H1 (cell line): ENCODE data around the gene SOST. TPM values are rescaled to one million over a fixed set of nuclear protein-coding genes. Genes with fewer than 3 reads are reported as not detected.

Source experiments
- ATF2 ChIP-seq: IDR thresholded peaks from 2 replicates; pipeline ENCODE4 v1.6.1; 2012; ENCODE audit warnings: low read length, inconsistent platforms
- CTBP2 ChIP-seq: IDR thresholded peaks from 2 replicates; pipeline ENCODE4 v1.7.0; 2011; ENCODE audit warnings: borderline replicate concordance, mild to moderate bottlenecking, moderate library complexity, mixed read lengths, low read length; ENCODE audit not compliant: insufficient read depth, insufficient read length
- EGR1 ChIP-seq: IDR thresholded peaks from 2 replicates; pipeline ENCODE4 v1.6.1; 2011; ENCODE audit warnings: low read depth, low read length, borderline replicate concordance
- GABPA ChIP-seq: IDR thresholded peaks from 2 replicates; pipeline ENCODE4 v1.6.1; 2011; ENCODE audit warnings: mild to moderate bottlenecking, low read length, moderate library complexity, borderline replicate concordance; ENCODE audit not compliant: insufficient read depth
- KDM1A ChIP-seq: fragments of 200-600, 300-600 bp; sonication (generic); IDR thresholded peaks from 2 replicates; pipeline ENCODE4 v1.7.1; 2016; ENCODE audit warnings: mild to moderate bottlenecking, low read length, borderline replicate concordance
- SIN3A ChIP-seq, 2 experiments: IDR thresholded peaks in 1 of 2; conservative IDR thresholded peaks in 1 of 2; 2 replicates each; pipeline ENCODE4 v1.6.1; 2011 to 2012; ENCODE audit warnings: low read length in 2 of 2, improper control_type of control experiment in 1 of 2, low read depth in 1 of 2, mild to moderate bottlenecking in 1 of 2
- SIRT6 ChIP-seq: IDR thresholded peaks from one replicate; pipeline ENCODE4 v1.7.1; 2012; ENCODE audit warnings: low read length, inconsistent platforms
- TBP ChIP-seq: IDR thresholded peaks from 2 replicates; pipeline ENCODE4 v1.6.1; 2011; ENCODE audit warnings: low read depth, low read length, improper control_type of control experiment
- polyA plus RNA-seq, 7 experiments: library from polyadenylated mRNA; depleted of rRNA in 3 of 7; stranded (reverse) in 5 of 7; unstranded in 2 of 7; fragments of >200 nt in 5 of 7; fragments of 200-250 nt in 2 of 7; gene quantifications; 1 replicate in 5 of 7; 2 replicates in 1 of 7; 4 replicates in 1 of 7; pipeline versions ENCODE4 v1.2.1 to v1.2.3, GENCODE V29; 2011 to 2013; ENCODE audit warnings: missing spikeins in 2 of 7, mixed read lengths in 2 of 7
- total RNA-seq: library from RNA; stranded (reverse); fragmentation: NEBNext Ultra II Directional; extraction: Animal tissue kit (Norgen Biotek cat#: 25700); gene quantifications from 2 replicates; pipeline ENCODE4 v1.2.1, GENCODE V29; 2021

SOST gene
- total and polyA plus RNA-seq, 2 of the 8 experiments (the other 6 are each of a cell fraction or from before 2014, with no cell fraction given), result 0.08 TPM; not detected in 1

- TF ChIP-seq TBP (no peak), SIN3A (conservative IDR thresholded peaks at IDR 0.05 in 1 of 2, IDR thresholded peaks at IDR 0.05 in 1 of 2; ENCODE audit: low read depth in 1 of 2, low read length in 2 of 2) (no peak), GABPA (no peak), SIRT6 (no peak), KDM1A (no peak), ATF2 (no peak), CTBP2 (no peak), EGR1 (no peak)
Observed at GRCh38 chr17:43723697-43724359, 34.8 kb downstream of the SOST start (continued).
